K562 (cell line): ENCODE measurements around the gene KAT2B. TPM values are rescaled to one million over a fixed set of nuclear protein-coding genes. Genes with fewer than 3 reads are reported as not detected.

Source experiments
- E2F5 ChIP-seq: sonication (generic); formaldehyde crosslinking; IDR thresholded peaks from 2 replicates; pipeline ENCODE4 v1.8.0; 2022; ENCODE audit warnings: mild to moderate bottlenecking, missing genetic modification reagents
- ELK1 ChIP-seq: sonication (generic); formaldehyde crosslinking; IDR thresholded peaks from 2 replicates; pipeline ENCODE4 v1.8.1; 2022; ENCODE audit warnings: missing genetic modification reagents
- EP400 ChIP-seq: fragments of 450-650 bp; IDR thresholded peaks from 2 replicates; pipeline ENCODE4 v1.6.1; 2017; ENCODE audit warnings: antibody characterized with exemption, mild to moderate bottlenecking, moderate library complexity
- FOXK1 ChIP-seq: sonication (generic); formaldehyde crosslinking; IDR thresholded peaks from 2 replicates; pipeline ENCODE4 v1.8.0; 2022; ENCODE audit warnings: missing genetic modification reagents, mild to moderate bottlenecking, borderline replicate concordance
- FOXP4 ChIP-seq: sonication (generic); formaldehyde crosslinking; IDR thresholded peaks from 2 replicates; pipeline ENCODE4 v1.8.0; 2022; ENCODE audit warnings: mild to moderate bottlenecking, missing genetic modification reagents, borderline replicate concordance
- HDAC8 ChIP-seq: fragments of 450-650 bp; IDR thresholded peaks from 2 replicates; pipeline ENCODE4 v1.6.1; 2016; ENCODE audit warnings: mild to moderate bottlenecking, missing genetic modification characterization, moderate library complexity, missing compliant biosample characterization
- HNRNPL ChIP-seq: fragments of 200-400 bp; formaldehyde crosslinking; IDR thresholded peaks from 2 replicates; pipeline ENCODE4 v1.6.1; 2017; ENCODE audit warnings: low read depth, mild to moderate bottlenecking, low read length
- KAT7 ChIP-seq: sonication (generic); formaldehyde crosslinking; IDR thresholded peaks from 2 replicates; pipeline ENCODE4 v1.8.0; 2022; ENCODE audit warnings: missing genetic modification reagents, mild to moderate bottlenecking, borderline replicate concordance
- KDM1A ChIP-seq, 2 experiments: fragments of 450-650 bp; IDR thresholded peaks; 2 replicates each; pipeline ENCODE4 v1.6.1; 2016; ENCODE audit warnings: mild to moderate bottlenecking in 2 of 2
- MYNN ChIP-seq, 2 experiments: sonication (generic); formaldehyde crosslinking in 1 of 2; IDR thresholded peaks; 2 replicates each; pipeline versions ENCODE4 v1.5.0 to v1.6.1; 2016 to 2020; ENCODE audit warnings: antibody characterized with exemption in 1 of 2, missing genetic modification reagents in 1 of 2
- NCOA6 ChIP-seq: fragments of 450-650 bp; IDR thresholded peaks from 2 replicates; pipeline ENCODE4 v1.6.1; 2017; ENCODE audit warnings: mild to moderate bottlenecking
- NFATC3 ChIP-seq: fragments of 450-650 bp; IDR thresholded peaks from 2 replicates; pipeline ENCODE4 v1.6.1; 2017; ENCODE audit warnings: mild to moderate bottlenecking
- RBBP5 ChIP-seq: fragments of 200-600 bp; sonication (generic); IDR thresholded peaks from 2 replicates; pipeline ENCODE4 v1.6.1; 2012; ENCODE audit warnings: borderline replicate concordance, mild to moderate bottlenecking, low read length, control low read depth, inconsistent platforms; ENCODE audit not compliant: insufficient read depth, poor library complexity, severe bottlenecking
- SP1 ChIP-seq: sonication (generic); formaldehyde crosslinking; IDR thresholded peaks from 2 replicates; pipeline ENCODE4 v1.8.1; 2022; ENCODE audit warnings: mild to moderate bottlenecking, missing genetic modification reagents
- ZNF174 ChIP-seq: fragments of 250-450 bp; sonication (Bioruptor Pico); IDR thresholded peaks from 2 replicates; pipeline ENCODE4 v1.4.0; 2020; ENCODE audit warnings: mild to moderate bottlenecking
- ZNF175 ChIP-seq: fragments of 200-800 bp; sonication (Bioruptor generic); IDR thresholded peaks from 2 replicates; pipeline ENCODE4 v1.6.1; 2016; ENCODE audit warnings: low read depth, mild to moderate bottlenecking, missing genetic modification characterization, missing compliant biosample characterization
- polyA plus RNA-seq, 8 experiments: library from polyadenylated mRNA; depleted of rRNA in 4 of 8; stranded (reverse) in 5 of 8; unstranded in 3 of 8; fragments of >200 nt; fragmentation: Nextera tagmentation in 2 of 8; fragmentation: Illumina TruSeq in 1 of 8; extraction: Ambion mirVana in 2 of 8; extraction: Trizol in 1 of 8; gene quantifications; 2 replicates each; pipeline versions ENCODE4 v1.2.1 to v1.2.3, GENCODE V29; 2011 to 2014; ENCODE audit warnings: inconsistent platforms in 1 of 8, missing spikeins in 1 of 8
- total RNA-seq, 7 experiments: library from RNA; depleted of rRNA in 6 of 7; stranded (reverse); fragments of >200 nt in 6 of 7; fragmentation: Illumina TruSeq in 2 of 7; extraction: Trizol in 2 of 7; gene quantifications; 2 replicates each; pipeline versions ENCODE4 v1.2.1 to v1.2.3, GENCODE V29; 2011 to 2021; ENCODE audit warnings: low replicate concordance in 1 of 7

KAT2B gene
- total and polyA plus RNA-seq, 9 of the 15 experiments (the other 6 are each of a cell fraction or from before 2014, with no cell fraction given): 3.3 to 14.9 (median 12.2) TPM

- TF ChIP-seq NCOA6: peak; percentile 59; the same call in 1 of the 2 replicates
- no peak for TF ChIP-seq HDAC8
- TF ChIP-seq HNRNPL: no peak
- TF ChIP-seq FOXK1 (CRISPR knock-in tag): no peak
- 0 out of 2 replicates have a peak, but pooled peaks have one; percentile 69 for TF ChIP-seq NFATC3
- no peak for TF ChIP-seq ZNF174 (CRISPR knock-in tag)
- peak; percentile 74 for TF ChIP-seq EP400
- TF ChIP-seq MYNN (IDR thresholded peaks at IDR 0.05): peak; percentile 79
- TF ChIP-seq MYNN (CRISPR knock-in tag; IDR thresholded peaks at IDR 0.05): no peak
- peak; percentile 67 for TF ChIP-seq SP1 (CRISPR knock-in tag)
- no peak for TF ChIP-seq KAT7
- peak; percentile 96 for TF ChIP-seq RBBP5
- no peak for TF ChIP-seq FOXP4 (CRISPR knock-in tag)
- TF ChIP-seq E2F5 (CRISPR knock-in tag): no peak
- TF ChIP-seq KDM1A (IDR thresholded peaks at IDR 0.05): peak; percentile 88 to 89
- TF ChIP-seq ZNF175: peak; percentile 74; the same call in 1 of the 2 replicates
- no peak for TF ChIP-seq ELK1 (CRISPR knock-in tag)
Measured at GRCh38 chr3:20022954-20023622, 17.2 kb upstream of the KAT2B start (continued).
